Duodenal mucosa (tissue), 2 donors: ENCODE data around the gene PLA2G12A.
"Not testable (repeated sequence)": the region's sequence is repeated elsewhere in the genome, so short reads cannot be mapped to it uniquely, and the experiment has no call there.

Experiments used
- H3K27ac ChIP-seq: one replicate; pipeline ENCODE4 v1.7.0; 2013; ENCODE audit warnings: low read depth, low read length
- H3K27me3 ChIP-seq, 2 donors: one replicate each; pipeline ENCODE4 v1.7.0; 2013; ENCODE audit warnings: low read length in 2 of 2, control low read depth in 1 of 2; ENCODE audit not compliant: insufficient read depth in 2 of 2, control insufficient read depth in 1 of 2
- H3K36me3 ChIP-seq, 2 donors: one replicate each; pipeline ENCODE4 v1.7.0; 2013; ENCODE audit warnings: low read length in 2 of 2, control low read depth in 1 of 2; ENCODE audit not compliant: insufficient read depth in 2 of 2, control insufficient read depth in 1 of 2
- H3K4me1 ChIP-seq, 2 donors: one replicate each; pipeline ENCODE4 v1.7.0; 2013; ENCODE audit warnings: low read length in 2 of 2, control low read depth in 1 of 2; ENCODE audit not compliant: insufficient read depth in 2 of 2, control insufficient read depth in 1 of 2
- H3K4me3 ChIP-seq, 2 donors: one replicate each; pipeline ENCODE4 v1.7.0; 2013; ENCODE audit warnings: low read length in 2 of 2, low read depth in 1 of 2
- H3K9ac ChIP-seq, 2 donors: one replicate each; pipeline ENCODE4 v1.7.0; 2013; ENCODE audit warnings: low read length in 2 of 2, low read depth in 1 of 2
- H3K9me3 ChIP-seq, 2 donors: one replicate each; pipeline ENCODE4 v1.7.0; 2013; ENCODE audit warnings: low read length in 2 of 2, control low read depth in 1 of 2; ENCODE audit not compliant: control insufficient read depth in 1 of 2

The PLA2G12A gene

GRCh38 chr4:109683621-109684253 lies 46.1 kb downstream of the PLA2G12A start:
- H3K27ac ChIP-seq: no peak overlapping the region
- peaks cover 0 to 8% of the 10 kb centered on the region in 2 donors for H3K36me3 ChIP-seq
- H3K9ac ChIP-seq: no peak overlapping the region
- H3K4me3 ChIP-seq: no peak overlapping the region
- H3K27me3 ChIP-seq: no peaks in the 10 kb centered on the region
- no peaks in the 10 kb centered on the region for H3K4me1 ChIP-seq
- no peaks in the 10 kb centered on the region for H3K9me3 ChIP-seq

GRCh38 chr4:109682875-109683274 lies 47.0 kb downstream of the PLA2G12A start:
- H3K36me3 ChIP-seq: peaks cover 0 to 3% of the 10 kb centered on the region in 2 donors
- H3K4me1 ChIP-seq: no peaks in the 10 kb centered on the region
- H3K4me3 ChIP-seq: no peak overlapping the region
- no peak overlapping the region for H3K9ac ChIP-seq
- no peak overlapping the region for H3K27ac ChIP-seq
- no peaks in the 10 kb centered on the region for H3K9me3 ChIP-seq
- H3K27me3 ChIP-seq: no peaks in the 10 kb centered on the region

- H3K4me1 ChIP-seq, H3K9me3 ChIP-seq, H3K9ac ChIP-seq, H3K4me3 ChIP-seq, H3K36me3 ChIP-seq, H3K27me3 ChIP-seq, H3K27ac ChIP-seq: not testable (repeated sequence)
These were observed 50.9 kb downstream of the PLA2G12A start for GRCh38 chr4:109678925-109679324.

- H3K27me3 ChIP-seq: not testable (repeated sequence)
These were observed 51.4 kb downstream of the PLA2G12A start for GRCh38 chr4:109678472-109678871.

GRCh38 chr4:109676886-109677285 lies 53.0 kb downstream of the PLA2G12A start:
- Histone ChIP-seq H3K9me3 (no peaks in the 10 kb centered on the region), H3K27me3 (no peaks in the 10 kb centered on the region), H3K27ac (no peak overlapping the region), H3K4me3 (no peak overlapping the region), H3K36me3 (no peaks in the 10 kb centered on the region), H3K4me1 (no peaks in the 10 kb centered on the region), H3K9ac (no peak overlapping the region)

More at GRCh38 chr4:109678472-109678871, 51.4 kb downstream of the PLA2G12A start:
- not testable (repeated sequence) for H3K4me3 ChIP-seq, H3K4me1 ChIP-seq, H3K27ac ChIP-seq, H3K9ac ChIP-seq, H3K36me3 ChIP-seq, H3K9me3 ChIP-seq

- H3K9me3 ChIP-seq: no peaks in the 10 kb centered on the region
- H3K36me3 ChIP-seq: no peaks in the 10 kb centered on the region
- no peak overlapping the region for H3K27ac ChIP-seq
- no peaks in the 10 kb centered on the region for H3K4me1 ChIP-seq
- no peak overlapping the region for H3K4me3 ChIP-seq
- no peak overlapping the region for H3K9ac ChIP-seq
- H3K27me3 ChIP-seq: no peaks in the 10 kb centered on the region
These were observed 54.0 kb downstream of the PLA2G12A start for GRCh38 chr4:109675843-109676242.

- no peaks in the 10 kb centered on the region for H3K9me3 ChIP-seq
- H3K4me3 ChIP-seq: no peak overlapping the region
- H3K4me1 ChIP-seq: no peaks in the 10 kb centered on the region
- no peak overlapping the region for H3K27ac ChIP-seq
- no peaks in the 10 kb centered on the region for H3K27me3 ChIP-seq
- H3K36me3 ChIP-seq: no peaks in the 10 kb centered on the region
- no peak overlapping the region for H3K9ac ChIP-seq
These were observed 54.7 kb downstream of the PLA2G12A start for GRCh38 chr4:109675181-109675580.

- no peaks in the 10 kb centered on the region for H3K36me3 ChIP-seq
- H3K9ac ChIP-seq: no peak overlapping the region
- no peaks in the 10 kb centered on the region for H3K27me3 ChIP-seq
- no peaks in the 10 kb centered on the region for H3K9me3 ChIP-seq
- no peaks in the 10 kb centered on the region for H3K4me1 ChIP-seq
- H3K27ac ChIP-seq: no peak overlapping the region
- H3K4me3 ChIP-seq: no peak overlapping the region
These were observed 56.6 kb downstream of the PLA2G12A start for GRCh38 chr4:109673303-109673702.

GRCh38 chr4:109672169-109672930 lies 57.5 kb downstream of the PLA2G12A start:
- H3K9me3 ChIP-seq: no peaks in the 10 kb centered on the region
- no peaks in the 10 kb centered on the region for H3K36me3 ChIP-seq
- H3K4me1 ChIP-seq: no peaks in the 10 kb centered on the region
- H3K27me3 ChIP-seq: no peaks in the 10 kb centered on the region
- H3K9ac ChIP-seq: no peak overlapping the region
- H3K27ac ChIP-seq: no peak overlapping the region
- no peak overlapping the region for H3K4me3 ChIP-seq

- no peaks in the 10 kb centered on the region for H3K9me3 ChIP-seq
- no peaks in the 10 kb centered on the region for H3K4me1 ChIP-seq
- no peak overlapping the region for H3K4me3 ChIP-seq
- no peaks in the 10 kb centered on the region for H3K36me3 ChIP-seq
- H3K27ac ChIP-seq: no peak overlapping the region
- no peaks in the 10 kb centered on the region for H3K27me3 ChIP-seq
- no peak overlapping the region for H3K9ac ChIP-seq
These were observed 58.5 kb downstream of the PLA2G12A start for GRCh38 chr4:109671350-109671749.
